ENCODE measurements around the gene TRIM44. TPM values are rescaled to one million over a fixed set of nuclear protein-coding genes. Genes with fewer than 3 reads are reported as not detected.

Gene TRIM44
- polyA plus RNA-seq, 2 of the 4 experiments (the other 2 are of a cell fraction), result 19.3 to 70.4 TPM

GRCh38 chr11:35622070-35622469 is 40.5 kb upstream of the TRIM44 start:
- H3K4me3 ChIP-seq, result no peak overlapping the region
- WGBS (ENCODE audit: missing lambda C conversion rate), result 83% methylated on average over 3 of the region's 3 CpGs
- FAIRE-seq (no peak), ATAC-seq (no peak), DNase-seq (ENCODE audit: low read depth in 1 of 2, low spot score in 1 of 2) (no peak)
- H3K27ac ChIP-seq, result no peak overlapping the region
- no peak overlapping the region for H3K4me2 ChIP-seq
- CTCF ChIA-PET, result no interaction called here
- no peaks in the 10 kb centered on the region for H3K9me3 ChIP-seq
- peaks cover 28% of the 10 kb centered on the region; the same call in 2 of the 3 replicates for H3K4me1 ChIP-seq
- POLR2A ChIA-PET, result no interaction called here
- TF ChIP-seq EHF (CRISPR knock-in tag; IDR thresholded peaks at IDR 0.05) (no peak), RFX5 (IDR thresholded peaks at IDR 0.05) (no peak), RNF2 (IDR thresholded peaks at IDR 0.05; ENCODE audit: borderline replicate concordance, low read depth) (no peak), TFCP2L1 (CRISPR knock-in tag; IDR thresholded peaks at IDR 0.05) (no peak), FOSB (CRISPR knock-in tag; IDR thresholded peaks at IDR 0.05) (no peak), HOXB13 (CRISPR knock-in tag; IDR thresholded peaks at IDR 0.05; ENCODE audit: low read depth) (no peak), E2F6 (IDR thresholded peaks at IDR 0.05; ENCODE audit: borderline replicate concordance, low read depth) (no peak), NPAS2 (CRISPR knock-in tag; IDR thresholded peaks at IDR 0.05; ENCODE audit: borderline replicate concordance) (no peak), HOXA7 (CRISPR knock-in tag; IDR thresholded peaks at IDR 0.05) (no peak)

GRCh38 chr11:35623621-35624168 is 38.9 kb upstream of the TRIM44 start:
- no peak for DNase-seq (ENCODE audit: low read depth in 1 of 2, low spot score in 1 of 2)
- no peak for ATAC-seq
- H3K27ac ChIP-seq, result no peak overlapping the region
- TF ChIP-seq EP300 (IDR thresholded peaks at IDR 0.05), result no peak
- no peak for TF ChIP-seq MAFK (IDR thresholded peaks at IDR 0.05; ENCODE audit: partially characterized antibody)
- CTCF ChIA-PET, result interaction anchor here (1.2 to 3.3 kb wide), 3 partner anchors 198 to 855 kb away, joined by 3 to 9 read pairs (median 4); no protein-coding TSS in a partner anchor
- 88% methylated on average over 8 of the region's 8 CpGs for WGBS (ENCODE audit: missing lambda C conversion rate)
- H3K9me3 ChIP-seq, result no peaks in the 10 kb centered on the region
- H3K4me2 ChIP-seq, result no peak overlapping the region
- peaks cover 24% of the 10 kb centered on the region for H3K4me1 ChIP-seq
- no peak overlapping the region for H3K4me3 ChIP-seq
- POLR2A ChIA-PET, result no interaction called here
- FAIRE-seq, result no peak

- ATAC-seq (no peak), FAIRE-seq (no peak), DNase-seq (ENCODE audit: low read depth in 1 of 2, low spot score in 1 of 2) (no peak)
- Histone ChIP-seq H3K4me3 (no peak overlapping the region), H3K27ac (no peak overlapping the region), H3K4me1 (peaks cover 30% of the 10 kb centered on the region), H3K4me2 (no peak overlapping the region), H3K9me3 (no peaks in the 10 kb centered on the region)
- no peak for TF ChIP-seq BCL3 (IDR thresholded peaks at IDR 0.05)
- POLR2A ChIA-PET, result no interaction called here
- CTCF ChIA-PET, result interaction anchor here (1.2 to 3.3 kb wide), 2 partner anchors 198 to 854 kb away, joined by 3 to 9 read pairs; no protein-coding TSS in a partner anchor
- 93% methylated on average over 2 of the region's 2 CpGs for WGBS (ENCODE audit: missing lambda C conversion rate)
Measured at GRCh38 chr11:35624316-35624715, 38.3 kb upstream of the TRIM44 start.

GRCh38 chr11:35624781-35625180 is 37.8 kb upstream of the TRIM44 start:
- Histone ChIP-seq H3K4me1 (peaks cover 35% of the 10 kb centered on the region), H3K9me3 (no peaks in the 10 kb centered on the region), H3K4me3 (no peak overlapping the region), H3K4me2 (no peak overlapping the region), H3K27ac (no peak overlapping the region)
- FAIRE-seq, result no peak
- CTCF ChIA-PET, result interaction anchor here (3.3 kb wide), 1 partner anchor 197 kb away, joined by 9 read pairs; no protein-coding TSS in a partner anchor
- no peak for DNase-seq (ENCODE audit: low read depth in 1 of 2, low spot score in 1 of 2)
- POLR2A ChIA-PET, result no interaction called here
- ATAC-seq, result no peak
- TF ChIP-seq ELK1 (IDR thresholded peaks at IDR 0.05; ENCODE audit: low read depth, low read length) (no peak), MYC (IDR thresholded peaks at IDR 0.05; ENCODE audit: borderline replicate concordance, low read length) (no peak), KDM5A (IDR thresholded peaks at IDR 0.05) (no peak), USF2 (IDR thresholded peaks at IDR 0.05) (no peak), CTCF (IDR thresholded peaks at IDR 0.05) (no peak), PBX3 (IDR thresholded peaks at IDR 0.05) (no peak), HEYL (CRISPR knock-in tag; IDR thresholded peaks at IDR 0.05) (no peak), MAZ (IDR thresholded peaks at IDR 0.05; ENCODE audit: borderline replicate concordance, low read depth, low read length) (no peak), JUNB (IDR thresholded peaks at IDR 0.05) (no peak), PHF8 (IDR thresholded peaks at IDR 0.05; ENCODE audit: borderline replicate concordance, low read depth) (no peak), FOSL2 (IDR thresholded peaks at IDR 0.05) (no peak), FOSL2 (CRISPR knock-in tag; IDR thresholded peaks at IDR 0.05) (no peak), CEBPB (IDR thresholded peaks at IDR 0.05) (no peak), NR3C1 (IDR thresholded peaks at IDR 0.05) (no peak)

Measured in A549 (cell line).